Right renal cortex interstitium (tissue), 3 donors: ENCODE results near the gene HS1BP3. TPM values are rescaled to one million over a fixed set of nuclear protein-coding genes. Genes with fewer than 3 reads are reported as not detected.

Source experiments
- DNase-seq, 3 donors: peaks; one replicate each; pipeline ENCODE4 v3.0.0-alpha.2; 2013; ENCODE audit warnings: low read depth in 3 of 3, low spot score in 2 of 3
- polyA plus RNA-seq, 3 donors: library from polyadenylated mRNA; unstranded; fragments of 120-200 nt; gene quantifications; one replicate each; pipeline ENCODE4 v1.2.1, GENCODE V29; 2013; ENCODE audit not compliant: insufficient read length in 3 of 3

Gene HS1BP3
- polyA plus RNA-seq, 3 donors = 15.3 to 20.2 (median 16.5) TPM

- DNase-seq = no peak
These were observed 30.1 kb downstream of the HS1BP3 start for GRCh38 chr2:20620696-20621365.

GRCh38 chr2:20620271-20620681 lies 30.6 kb downstream of the HS1BP3 start:
- no peak for DNase-seq

GRCh38 chr2:20619624-20620024 lies 31.3 kb downstream of the HS1BP3 start:
- DNase-seq = no peak

GRCh38 chr2:20618886-20619521 lies 31.9 kb downstream of the HS1BP3 start:
- DNase-seq = no peak

GRCh38 chr2:20618468-20618885 lies 32.4 kb downstream of the HS1BP3 start:
- no peak for DNase-seq

GRCh38 chr2:20617892-20618467 lies 32.9 kb downstream of the HS1BP3 start:
- DNase-seq = peak in 1 of 3 donors; percentile 75

- DNase-seq = no peak
These were observed 33.8 kb downstream of the HS1BP3 start for GRCh38 chr2:20617081-20617575.

GRCh38 chr2:20616341-20616871 lies 34.5 kb downstream of the HS1BP3 start:
- no peak for DNase-seq

GRCh38 chr2:20615466-20616241 lies 35.2 kb downstream of the HS1BP3 start:
- DNase-seq = no peak

GRCh38 chr2:20615068-20615465 lies 35.8 kb downstream of the HS1BP3 start:
- no peak for DNase-seq

- no peak for DNase-seq
These were observed 36.5 kb downstream of the HS1BP3 start for GRCh38 chr2:20614201-20615067.

- DNase-seq = no peak
These were observed 37.7 kb downstream of the HS1BP3 start for GRCh38 chr2:20612925-20613916.

- DNase-seq = no peak
These were observed 39.0 kb downstream of the HS1BP3 start for GRCh38 chr2:20611844-20612356.

GRCh38 chr2:20611077-20611843 lies 39.6 kb downstream of the HS1BP3 start:
- peak in 2 of 3 donors; percentile 82 to 85 for DNase-seq

- no peak for DNase-seq
These were observed 40.9 kb downstream of the HS1BP3 start for GRCh38 chr2:20609995-20610357.

GRCh38 chr2:20609349-20609994 lies 41.4 kb downstream of the HS1BP3 start:
- DNase-seq = no peak

GRCh38 chr2:20608666-20609348 lies 42.1 kb downstream of the HS1BP3 start:
- DNase-seq = no peak
